Stimulated activated naive CD8-positive, alpha-beta T cell treated with anti-CD3 and anti-CD28 coated beads, Interleukin-15, Interleukin-2, amounts not matched to agents 100 ng/mL and 50 ng/mL, for 24 hours (primary cell): ENCODE measurements around the gene MS4A10.
A peak's percentile ranks its signal among the peaks of the same experiment; 100 is the strongest.

Experiments used
- H3K27ac Mint-ChIP-seq: one replicate; pipeline ENCODE4 v1.8.0; 2021; ENCODE audit warnings: mild to moderate bottlenecking, mixed read lengths
- H3K27me3 Mint-ChIP-seq: one replicate; pipeline ENCODE4 v1.8.0; 2021; ENCODE audit warnings: mixed read lengths
- H3K36me3 Mint-ChIP-seq: one replicate; pipeline ENCODE4 v1.8.0; 2021; ENCODE audit warnings: low read depth, mixed read lengths
- H3K4me1 Mint-ChIP-seq: one replicate; pipeline ENCODE4 v1.8.0; 2021; ENCODE audit warnings: low read depth, mixed read lengths
- H3K4me3 Mint-ChIP-seq: one replicate; pipeline ENCODE4 v1.8.0; 2021; ENCODE audit warnings: mild to moderate bottlenecking, mixed read lengths
- H3K9me3 Mint-ChIP-seq: one replicate; pipeline ENCODE4 v1.8.0; 2021; ENCODE audit warnings: mixed read lengths

The MS4A10 gene

GRCh38 chr11:60840470-60841430, 55.6 kb downstream of the MS4A10 start:
- Mint-ChIP-seq H3K4me3 (peak overlapping the region; percentile 97), H3K4me1 (peaks cover 37% of the 10 kb centered on the region), H3K36me3 (peaks cover 28% of the 10 kb centered on the region), H3K27me3 (no peaks in the 10 kb centered on the region), H3K27ac (peak overlapping the region; percentile 95), H3K9me3 (peaks cover 4% of the 10 kb centered on the region)

- peak within 1 kb of the TSS; percentile 95 for H3K27ac Mint-ChIP-seq
- peaks cover 4% of the 10 kb centered on the region for H3K9me3 Mint-ChIP-seq
- no peaks in the 10 kb centered on the region for H3K27me3 Mint-ChIP-seq
- H3K4me3 Mint-ChIP-seq, result peak within 1 kb of the TSS; percentile 97
- H3K4me1 Mint-ChIP-seq, result peaks cover 37% of the 10 kb centered on the region
- H3K36me3 Mint-ChIP-seq, result peaks cover 37% of the 10 kb centered on the region
These were observed 56.9 kb downstream of the MS4A10 start, which contains the start of gene CCDC86 for GRCh38 chr11:60841797-60842667. Gene CCDC86 (plus strand): TSS chr11:60842113. CDS start chr11:60842125, 12 bp downstream.

- peaks cover 44% of the 10 kb centered on the region for H3K36me3 Mint-ChIP-seq
- H3K4me1 Mint-ChIP-seq, result peaks cover 35% of the 10 kb centered on the region
- H3K4me3 Mint-ChIP-seq, result peak overlapping the region; percentile 97
- H3K9me3 Mint-ChIP-seq, result peaks cover 4% of the 10 kb centered on the region
- peak overlapping the region; percentile 95 for H3K27ac Mint-ChIP-seq
- no peaks in the 10 kb centered on the region for H3K27me3 Mint-ChIP-seq
These were observed 57.8 kb downstream of the MS4A10 start for GRCh38 chr11:60842668-60843600.

GRCh38 chr11:60844045-60844869, 59.1 kb downstream of the MS4A10 start:
- H3K4me1 Mint-ChIP-seq, result peaks cover 35% of the 10 kb centered on the region
- H3K9me3 Mint-ChIP-seq, result peaks cover 4% of the 10 kb centered on the region
- H3K27me3 Mint-ChIP-seq, result no peaks in the 10 kb centered on the region
- H3K27ac Mint-ChIP-seq, result peak overlapping the region; percentile 95
- peak overlapping the region; percentile 97 for H3K4me3 Mint-ChIP-seq
- peaks cover 52% of the 10 kb centered on the region for H3K36me3 Mint-ChIP-seq

GRCh38 chr11:60844870-60845221, 59.7 kb downstream of the MS4A10 start:
- no peaks in the 10 kb centered on the region for H3K27me3 Mint-ChIP-seq
- H3K4me3 Mint-ChIP-seq, result peak overlapping the region; percentile 97
- H3K36me3 Mint-ChIP-seq, result peaks cover 56% of the 10 kb centered on the region
- H3K4me1 Mint-ChIP-seq, result peaks cover 35% of the 10 kb centered on the region
- no peak overlapping the region for H3K27ac Mint-ChIP-seq
- peaks cover 4% of the 10 kb centered on the region for H3K9me3 Mint-ChIP-seq

GRCh38 chr11:60845338-60845737, 60.2 kb downstream of the MS4A10 start:
- H3K4me3 Mint-ChIP-seq, result peak overlapping the region; percentile 97
- peaks cover 35% of the 10 kb centered on the region for H3K4me1 Mint-ChIP-seq
- H3K36me3 Mint-ChIP-seq, result peaks cover 59% of the 10 kb centered on the region
- H3K9me3 Mint-ChIP-seq, result peaks cover 4% of the 10 kb centered on the region
- no peaks in the 10 kb centered on the region for H3K27me3 Mint-ChIP-seq
- H3K27ac Mint-ChIP-seq, result no peak overlapping the region

GRCh38 chr11:60847281-60847680, 62.1 kb downstream of the MS4A10 start:
- no peaks in the 10 kb centered on the region for H3K27me3 Mint-ChIP-seq
- peaks cover 24% of the 10 kb centered on the region for H3K4me1 Mint-ChIP-seq
- H3K4me3 Mint-ChIP-seq, result no peak overlapping the region
- H3K9me3 Mint-ChIP-seq, result no peaks in the 10 kb centered on the region
- H3K36me3 Mint-ChIP-seq, result peaks cover 78% of the 10 kb centered on the region
- no peak overlapping the region for H3K27ac Mint-ChIP-seq

- H3K36me3 Mint-ChIP-seq, result peaks cover 77% of the 10 kb centered on the region
- peaks cover 24% of the 10 kb centered on the region for H3K4me1 Mint-ChIP-seq
These were observed 62.8 kb downstream of the MS4A10 start for GRCh38 chr11:60847896-60848295.

GRCh38 chr11:60848714-60849151, 63.6 kb downstream of the MS4A10 start:
- H3K27ac Mint-ChIP-seq, result no peak overlapping the region
- H3K4me1 Mint-ChIP-seq, result peaks cover 18% of the 10 kb centered on the region
- no peaks in the 10 kb centered on the region for H3K27me3 Mint-ChIP-seq
- H3K9me3 Mint-ChIP-seq, result no peaks in the 10 kb centered on the region
- H3K36me3 Mint-ChIP-seq, result peaks cover 76% of the 10 kb centered on the region
- H3K4me3 Mint-ChIP-seq, result no peak overlapping the region

More at GRCh38 chr11:60847896-60848295, 62.8 kb downstream of the MS4A10 start:
- H3K27ac Mint-ChIP-seq, result no peak overlapping the region
- H3K4me3 Mint-ChIP-seq, result no peak overlapping the region
- no peaks in the 10 kb centered on the region for H3K9me3 Mint-ChIP-seq
- no peaks in the 10 kb centered on the region for H3K27me3 Mint-ChIP-seq

GRCh38 chr11:60849641-60850520, 64.7 kb downstream of the MS4A10 start:
- peaks cover 67% of the 10 kb centered on the region for H3K36me3 Mint-ChIP-seq
- no peaks in the 10 kb centered on the region for H3K27me3 Mint-ChIP-seq

More at GRCh38 chr11:60849641-60850520, 64.7 kb downstream of the MS4A10 start:
- H3K4me3 Mint-ChIP-seq, result no peak overlapping the region
- no peaks in the 10 kb centered on the region for H3K9me3 Mint-ChIP-seq
- H3K4me1 Mint-ChIP-seq, result peaks cover 7% of the 10 kb centered on the region
- H3K27ac Mint-ChIP-seq, result no peak overlapping the region
